CMK (cell line): ENCODE data around the gene CBFA2T2.
"Not testable (repeated sequence)": the region's sequence is repeated elsewhere in the genome, so short reads cannot be mapped to it uniquely, and the experiment has no call there.

Experiments used
- DNase-seq: peaks from one replicate; pipeline ENCODE4 v3.0.0-alpha.2; 2010; ENCODE audit warnings: low read depth

CBFA2T2 gene

GRCh38 chr20:33506576-33506975 lies 16.7 kb downstream of the CBFA2T2 start:
- DNase-seq = no peak

DNA sequence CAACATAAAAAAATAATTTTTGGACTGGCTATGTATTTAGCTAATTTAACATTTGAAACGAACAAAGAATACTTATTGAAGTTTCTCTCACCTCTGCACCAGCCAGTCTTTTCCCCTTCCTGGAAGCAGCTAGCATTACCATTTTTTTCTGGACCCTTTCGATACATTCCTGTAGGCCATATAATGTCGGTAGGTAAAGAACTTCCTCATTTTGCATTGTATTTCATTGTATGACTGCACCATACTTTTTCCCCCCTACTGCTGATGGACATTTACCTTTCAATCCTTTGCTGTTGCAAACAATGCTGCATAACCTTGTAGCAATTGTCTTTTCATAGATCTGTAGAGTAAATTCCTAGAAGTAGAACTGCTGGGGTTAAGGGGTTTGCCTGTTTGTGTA lies 17.6 kb downstream of the CBFA2T2 start:
- no peak for DNase-seq

- DNase-seq = not testable (repeated sequence)
These were observed 18.1 kb downstream of the CBFA2T2 start for GRCh38 chr20:33508015-33508414.

GRCh38 chr20:33509057-33509456 lies 19.2 kb downstream of the CBFA2T2 start:
- not testable (repeated sequence) for DNase-seq

DNA sequence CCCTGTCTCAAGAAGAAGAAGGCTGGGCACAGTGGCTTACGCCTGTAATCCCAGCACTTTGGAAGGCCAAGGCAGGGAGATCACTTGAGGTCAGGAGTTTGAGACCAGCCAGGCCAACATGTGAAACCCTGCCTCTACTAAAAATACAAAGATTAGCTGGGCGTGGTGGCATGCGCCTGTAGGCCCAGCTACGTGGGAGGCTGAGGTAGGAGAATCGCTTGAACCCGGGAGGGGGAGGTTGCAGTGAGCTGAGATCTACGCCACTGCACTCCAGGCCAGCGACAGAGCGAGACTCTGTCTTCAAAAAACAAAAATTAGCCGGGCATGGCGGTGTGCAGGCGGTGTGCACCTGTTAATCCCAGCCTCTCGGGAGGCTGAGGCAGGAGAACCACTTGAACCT lies 22.0 kb downstream of the CBFA2T2 start:
- DNase-seq = not testable (repeated sequence)

GRCh38 chr20:33515569-33516216 lies 25.8 kb downstream of the CBFA2T2 start:
- no peak for DNase-seq

DNA sequence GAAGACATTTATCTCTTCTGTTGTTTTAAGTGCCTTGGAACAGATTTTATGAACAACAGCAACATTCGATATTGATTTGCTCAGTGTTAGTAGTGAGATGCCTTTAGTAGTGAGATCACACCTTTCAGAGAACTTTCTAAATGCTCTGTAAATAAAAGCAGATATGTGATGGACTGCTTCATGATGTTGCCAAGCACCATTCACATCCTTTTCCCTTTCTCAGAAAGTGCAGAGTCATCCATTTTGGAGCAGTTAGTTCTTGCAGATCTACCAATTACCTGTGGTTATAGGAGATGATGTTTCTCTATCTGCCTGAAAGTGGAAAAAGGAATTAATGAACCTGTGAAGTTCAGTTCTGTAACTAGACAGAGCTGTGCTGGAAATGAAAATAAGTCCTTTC lies 27.0 kb downstream of the CBFA2T2 start:
- DNase-seq = no peak

DNA sequence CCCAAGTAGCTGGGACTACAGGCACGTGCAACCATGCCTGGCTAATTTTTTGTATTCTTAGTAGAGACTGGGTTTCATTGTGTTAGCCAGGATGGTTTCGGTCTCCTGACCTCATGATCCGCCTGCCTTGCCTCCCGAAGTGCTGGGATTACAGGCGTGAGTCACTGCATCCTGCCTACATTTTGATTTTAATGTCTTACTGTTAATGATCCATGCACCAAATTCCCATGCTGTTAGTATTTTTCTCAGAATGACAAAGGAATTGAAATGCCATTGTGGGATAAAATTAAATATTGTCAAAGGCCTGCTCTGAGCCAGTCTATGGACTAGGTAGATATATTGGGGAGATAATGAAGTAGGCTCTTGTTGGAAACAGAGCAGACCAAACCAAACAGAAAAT lies 28.2 kb downstream of the CBFA2T2 start:
- no peak for DNase-seq

GRCh38 chr20:33521461-33521860 lies 31.6 kb downstream of the CBFA2T2 start:
- no peak for DNase-seq

DNA sequence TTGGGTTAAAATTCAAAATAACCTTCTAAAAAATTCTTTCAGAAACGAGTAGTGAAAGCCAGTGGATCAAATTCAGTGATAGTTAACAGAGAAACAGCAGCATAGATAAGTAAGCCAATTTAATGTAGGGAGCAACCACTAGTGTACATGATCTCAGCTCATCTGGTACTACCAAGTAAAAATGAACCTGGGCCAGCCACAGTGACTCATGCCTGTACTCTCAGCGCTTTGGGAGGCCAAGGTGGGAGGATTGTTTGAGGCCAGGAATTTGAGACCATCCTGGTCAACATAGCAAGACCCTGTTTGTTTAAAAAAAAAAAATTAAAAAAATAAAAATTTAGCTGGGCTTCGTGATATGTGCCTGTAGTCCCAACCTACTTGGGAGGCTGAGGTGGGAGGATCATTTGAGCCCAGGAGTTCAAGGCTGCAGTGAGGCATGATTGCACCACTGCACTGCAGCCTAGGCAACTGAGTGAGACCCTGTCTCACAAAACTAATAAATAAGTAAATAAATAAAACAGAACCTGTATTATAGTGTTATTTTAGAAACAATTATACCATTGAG lies 32.4 kb downstream of the CBFA2T2 start:
- no peak for DNase-seq

DNA sequence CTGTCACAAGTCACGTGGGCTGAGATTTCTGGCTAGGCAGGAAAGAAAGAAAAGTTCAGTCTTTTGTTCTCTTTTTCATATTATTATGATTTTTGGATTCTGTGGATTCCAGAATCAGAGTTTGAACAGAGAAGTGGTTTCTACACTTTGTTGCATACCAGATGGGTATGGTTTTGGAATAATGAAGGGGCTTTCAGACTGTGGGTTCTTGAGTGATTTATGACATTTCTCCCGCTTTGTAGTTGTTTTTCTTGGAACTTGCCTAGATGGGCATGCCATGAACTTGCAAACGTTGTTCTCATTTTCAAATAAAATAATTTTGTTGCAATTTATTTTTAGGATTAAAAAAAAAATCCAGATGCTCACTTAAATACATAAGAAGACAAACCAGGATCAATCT lies 34.4 kb downstream of the CBFA2T2 start:
- DNase-seq = no peak

- DNase-seq = no peak
These were observed 36.9 kb downstream of the CBFA2T2 start for GRCh38 chr20:33526769-33527168.

- DNase-seq = no peak
These were observed 41.4 kb downstream of the CBFA2T2 start for GRCh38 chr20:33531047-33531877.

- no peak for DNase-seq
These were observed 42.0 kb downstream of the CBFA2T2 start for GRCh38 chr20:33531885-33532284.

DNA sequence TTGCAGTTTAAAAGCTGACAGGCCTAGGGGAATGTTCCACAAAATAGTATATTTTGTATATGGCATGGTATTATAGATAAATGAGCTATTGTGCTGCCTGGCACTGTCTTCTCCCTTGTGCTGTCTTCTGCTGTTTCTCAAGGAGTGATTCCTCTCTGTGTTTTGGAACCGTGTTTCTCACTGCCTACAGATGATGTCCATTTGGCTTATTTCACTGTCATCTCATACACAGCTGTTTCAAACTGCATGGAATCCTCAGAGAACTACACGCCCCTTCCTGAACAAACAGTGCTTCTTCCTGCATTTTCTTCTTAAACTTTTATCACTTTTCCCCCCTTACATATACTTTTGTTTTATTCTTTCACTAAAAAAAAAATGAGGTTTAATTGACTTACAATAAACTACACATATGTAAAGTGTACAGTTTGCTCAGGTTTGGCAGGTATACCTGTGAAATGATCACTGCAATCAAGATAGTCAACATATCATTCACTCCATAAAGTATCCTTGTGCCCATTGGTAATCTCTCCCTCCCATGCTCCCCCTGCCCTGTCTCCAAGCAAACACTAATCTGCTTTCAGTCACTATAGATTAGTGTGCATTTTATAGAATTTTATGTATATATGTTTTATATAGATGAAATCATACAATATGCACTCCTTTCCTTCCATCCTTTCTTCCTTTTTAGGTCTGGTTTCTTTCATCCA lies 43.0 kb downstream of the CBFA2T2 start:
- DNase-seq = no peak

DNA sequence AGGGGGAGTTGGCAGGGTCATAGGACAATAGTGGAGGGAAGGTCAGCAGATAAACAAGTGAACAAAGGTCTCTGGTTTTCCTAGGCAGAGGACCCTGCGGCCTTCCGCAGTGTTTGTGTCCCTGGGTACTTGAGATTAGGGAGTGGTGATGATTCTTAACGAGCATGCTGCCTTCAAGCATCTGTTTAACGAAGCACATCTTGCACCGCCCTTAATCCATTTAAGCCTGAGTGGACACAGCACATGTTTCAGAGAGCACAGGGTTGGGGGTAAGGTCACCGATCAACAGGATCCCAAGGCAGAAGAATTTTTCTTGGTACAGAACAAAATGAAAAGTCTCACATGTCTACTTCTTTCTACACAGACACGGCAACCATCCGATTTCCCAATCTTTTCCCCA lies 45.8 kb downstream of the CBFA2T2 start:
- DNase-seq = not testable (repeated sequence)

DNA sequence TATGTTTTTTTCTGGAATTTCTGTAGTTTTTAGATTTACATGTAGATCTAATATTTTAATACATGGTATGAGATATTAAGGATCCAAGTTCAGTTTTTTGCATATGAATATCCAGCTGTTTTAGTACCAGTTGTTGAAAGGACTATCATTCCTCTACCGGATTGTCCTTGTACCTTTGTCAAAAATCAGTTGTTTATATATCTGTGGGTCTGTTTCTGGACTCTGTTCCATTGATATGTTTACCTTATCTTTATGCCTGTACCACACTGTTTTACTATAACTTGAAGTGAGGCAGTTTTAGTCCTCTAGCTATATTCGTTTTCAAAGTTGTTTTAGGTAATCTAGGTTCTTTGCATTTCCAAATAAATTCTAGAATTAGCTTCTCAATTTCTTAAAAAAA lies 47.7 kb downstream of the CBFA2T2 start:
- no peak for DNase-seq

DNA sequence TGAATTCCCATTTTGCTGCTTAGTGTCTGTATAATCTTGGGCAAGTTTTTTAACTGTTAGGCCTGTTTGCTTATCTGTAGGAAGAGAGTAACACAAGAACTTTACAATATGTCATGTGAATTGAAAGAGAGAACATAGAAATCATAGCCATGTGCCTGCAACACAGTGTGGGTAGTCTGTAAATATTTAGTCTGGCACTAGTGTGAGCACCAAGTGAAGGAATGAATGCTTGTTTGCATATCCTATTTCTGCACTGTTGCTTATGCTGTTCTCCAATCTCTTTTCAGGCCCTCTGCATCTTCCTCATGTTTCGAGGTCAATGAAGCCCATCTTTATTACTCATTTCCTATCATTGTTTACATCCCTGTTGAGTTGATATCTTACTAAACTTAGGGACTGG lies 49.2 kb downstream of the CBFA2T2 start:
- DNase-seq = no peak

DNA sequence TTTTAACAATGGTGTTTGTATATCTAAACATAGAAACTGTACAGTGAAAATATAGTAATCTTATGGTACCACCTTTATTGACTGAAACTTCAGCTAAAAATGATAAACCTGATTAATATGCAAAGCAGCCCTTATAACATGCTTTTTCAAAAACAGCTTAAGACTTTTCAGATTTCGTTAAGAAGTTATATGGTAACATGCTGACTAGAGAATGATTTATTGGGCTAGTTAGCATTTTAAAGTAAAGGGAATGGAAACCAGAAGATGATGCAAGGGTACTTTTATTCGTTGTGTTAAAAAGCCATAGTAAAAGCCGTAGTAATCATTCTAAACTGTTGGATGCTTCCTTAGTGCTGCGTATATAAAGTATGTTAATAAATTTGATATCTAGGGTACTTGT lies 50.5 kb downstream of the CBFA2T2 start:
- no peak for DNase-seq

DNA sequence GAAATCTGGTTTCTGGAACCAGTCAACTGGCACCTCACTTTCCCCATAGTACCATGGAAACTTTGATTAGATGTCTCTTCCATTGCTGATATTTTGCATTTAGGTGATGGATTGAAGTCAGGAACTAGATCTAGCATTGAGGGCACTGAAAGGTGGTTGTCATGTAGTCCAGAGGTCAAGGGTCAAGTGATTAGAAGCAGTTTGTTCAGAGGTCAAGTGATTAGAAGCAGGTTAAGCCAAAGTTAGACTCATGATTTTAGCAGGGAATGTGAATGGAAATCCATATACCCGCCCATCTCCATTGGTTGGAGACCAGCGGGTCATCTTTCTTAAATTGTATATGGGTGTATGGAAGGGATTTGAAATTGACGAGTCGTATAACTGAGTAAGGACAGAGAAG lies 51.2 kb downstream of the CBFA2T2 start:
- no peak for DNase-seq

- DNase-seq = no peak
These were observed 51.9 kb downstream of the CBFA2T2 start for GRCh38 chr20:33541797-33542196.

DNA sequence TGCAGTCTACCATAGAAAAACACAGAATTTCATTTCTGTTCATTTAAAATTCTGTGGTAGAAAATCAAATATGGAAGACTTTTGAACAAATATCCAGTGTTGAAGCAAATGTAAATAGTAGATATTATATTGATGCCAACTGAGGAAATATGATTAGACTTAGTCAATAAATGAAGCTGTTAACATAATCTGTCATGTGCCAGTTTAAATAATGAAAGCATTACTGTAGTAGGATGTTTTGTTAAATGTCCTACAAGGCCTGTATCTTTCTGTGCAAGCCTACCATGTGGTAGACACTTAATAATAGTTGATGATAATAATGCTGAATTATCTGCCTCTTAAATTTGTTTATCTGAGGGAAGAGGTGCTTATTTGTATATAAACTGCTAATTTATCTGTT lies 55.9 kb downstream of the CBFA2T2 start:
- no peak for DNase-seq
